Tibial nerve (tissue), 4 donors: ENCODE results near the gene GCN1. TPM values are rescaled to one million over a fixed set of nuclear protein-coding genes. Genes with fewer than 3 reads are reported as not detected.
A peak's percentile ranks its signal among the peaks of the same experiment; 100 is the strongest.

Source experiments
- DNase-seq, 2 donors: peaks; one replicate each; pipeline ENCODE4 v3.0.0-alpha.2; 2019; ENCODE audit warnings: low spot score in 2 of 2
- H3K27ac ChIP-seq, 4 donors: fragments of 200-600 bp; sonication (generic) in 3 of 4; one replicate each; pipeline ENCODE4 v1.5.1; 2017 to 2019; ENCODE audit warnings: mild to moderate bottlenecking in 1 of 4
- H3K27me3 ChIP-seq, 2 donors: fragments of 200-600 bp; sonication (generic) in 1 of 2; one replicate each; pipeline versions ENCODE4 v1.5.1 to v1.6.0; 2017 to 2019
- H3K36me3 ChIP-seq, 3 donors: fragments of 200-600 bp; sonication (generic); one replicate each; pipeline ENCODE4 v1.5.1; 2018 to 2019
- H3K4me1 ChIP-seq, 4 donors: fragments of 200-600 bp; sonication (generic) in 3 of 4; one replicate each; pipeline ENCODE4 v1.5.1; 2017 to 2019
- H3K4me3 ChIP-seq, 4 donors: fragments of 200-600 bp; sonication (generic) in 3 of 4; one replicate each; pipeline ENCODE4 v1.5.1; 2017 to 2019; ENCODE audit warnings: mild to moderate bottlenecking in 1 of 4, moderate library complexity in 1 of 4
- H3K9me3 ChIP-seq, 4 donors: fragments of 200-600 bp; sonication (generic) in 3 of 4; one replicate each; pipeline ENCODE4 v1.5.1; 2017 to 2019
- EP300 ChIP-seq, 2 donors: sonication (generic); formaldehyde crosslinking; IDR thresholded peaks; one replicate each; pipeline ENCODE4 v1.6.1; 2017; ENCODE audit warnings: antibody characterized with exemption in 2 of 2, mild to moderate bottlenecking in 1 of 2
- POLR2A ChIP-seq, 2 donors: fragments of 450-650 bp; IDR thresholded peaks; one replicate each; pipeline ENCODE4 v1.6.1; 2017; ENCODE audit warnings: antibody characterized with exemption in 2 of 2, mild to moderate bottlenecking in 2 of 2, moderate library complexity in 2 of 2
- WGBS, 2 donors: methylation state at CpG; one replicate each; pipeline ENCODE4 v1.1.5; 2018; 5-methylcytosine and 5-hydroxymethylcytosine counted together
- total RNA-seq, 4 donors: library from RNA; depleted of rRNA; stranded (reverse); fragments of >200 nt; gene quantifications; one replicate each; pipeline ENCODE4 v1.1.0, GENCODE V29; 2016
- TF ChIP-seq, protein P1 (sequence below), 5 experiments: fragments of 200-600 bp in 3 of 5; fragments of 450-650 bp in 2 of 5; sonication (generic) in 3 of 5; IDR thresholded peaks; one replicate each; pipeline ENCODE4 v1.5.1; 2016 to 2019; ENCODE audit warnings: antibody characterized with exemption in 5 of 5, mild to moderate bottlenecking in 3 of 5, moderate library complexity in 2 of 5

GCN1 gene
- total RNA-seq, 4 donors from 2014 or later: 44.6 to 138 (median 106) TPM

GRCh38 chr12:120086801-120087621 is 107.5 kb downstream of the GCN1 start:
- TF ChIP-seq POLR2A (IDR thresholded peaks at IDR 0.05) (peak in 1 of 2 donors; percentile 39), EP300 (IDR thresholded peaks at IDR 0.05) (peak; percentile 88 to 98)
- TF ChIP-seq, protein P1, sequence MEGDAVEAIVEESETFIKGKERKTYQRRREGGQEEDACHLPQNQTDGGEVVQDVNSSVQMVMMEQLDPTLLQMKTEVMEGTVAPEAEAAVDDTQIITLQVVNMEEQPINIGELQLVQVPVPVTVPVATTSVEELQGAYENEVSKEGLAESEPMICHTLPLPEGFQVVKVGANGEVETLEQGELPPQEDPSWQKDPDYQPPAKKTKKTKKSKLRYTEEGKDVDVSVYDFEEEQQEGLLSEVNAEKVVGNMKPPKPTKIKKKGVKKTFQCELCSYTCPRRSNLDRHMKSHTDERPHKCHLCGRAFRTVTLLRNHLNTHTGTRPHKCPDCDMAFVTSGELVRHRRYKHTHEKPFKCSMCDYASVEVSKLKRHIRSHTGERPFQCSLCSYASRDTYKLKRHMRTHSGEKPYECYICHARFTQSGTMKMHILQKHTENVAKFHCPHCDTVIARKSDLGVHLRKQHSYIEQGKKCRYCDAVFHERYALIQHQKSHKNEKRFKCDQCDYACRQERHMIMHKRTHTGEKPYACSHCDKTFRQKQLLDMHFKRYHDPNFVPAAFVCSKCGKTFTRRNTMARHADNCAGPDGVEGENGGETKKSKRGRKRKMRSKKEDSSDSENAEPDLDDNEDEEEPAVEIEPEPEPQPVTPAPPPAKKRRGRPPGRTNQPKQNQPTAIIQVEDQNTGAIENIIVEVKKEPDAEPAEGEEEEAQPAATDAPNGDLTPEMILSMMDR (IDR thresholded peaks at IDR 0.05): peak; percentile 97 to 99 (median 99)
- peak overlapping the region; percentile 19 to 50 (median 32) for H3K4me3 ChIP-seq
- peaks cover 0 to under 1% (median 0%) of the 10 kb centered on the region in 3 donors for H3K36me3 ChIP-seq
- WGBS, 2 donors: 0% methylated on average over 13 to 23 of the region's 55 CpGs
- H3K9me3 ChIP-seq: no peaks in the 10 kb centered on the region
- peak overlapping the region in 3 of 4 donors; percentile 31 to 82 (median 56) for H3K27ac ChIP-seq
- DNase-seq: peak; percentile 97 to 98
- no peaks in the 10 kb centered on the region for H3K27me3 ChIP-seq
- peaks cover 0 to 13% (median 2%) of the 10 kb centered on the region in 4 donors for H3K4me1 ChIP-seq

- Histone ChIP-seq H3K27ac (peak overlapping the region in 1 of 4 donors; percentile 82), H3K9me3 (no peaks in the 10 kb centered on the region), H3K36me3 (no peaks in the 10 kb centered on the region), H3K4me1 (peaks cover 0 to 13% (median 2%) of the 10 kb centered on the region in 4 donors), H3K4me3 (peak overlapping the region in 1 of 4 donors; percentile 50), H3K27me3 (no peaks in the 10 kb centered on the region)
- TF ChIP-seq POLR2A (IDR thresholded peaks at IDR 0.05) (no peak), EP300 (IDR thresholded peaks at IDR 0.05) (no peak)
- TF ChIP-seq, protein P1 (IDR thresholded peaks at IDR 0.05): no peak
- 56 to 58% methylated on average over 6 of the region's 6 CpGs for WGBS, 2 donors
- DNase-seq: no peak
These were observed 108.4 kb downstream of the GCN1 start for GRCh38 chr12:120085920-120086645.

GRCh38 chr12:120081641-120082040 is 112.9 kb downstream of the GCN1 start:
- Histone ChIP-seq H3K27ac (no peak overlapping the region), H3K36me3 (no peaks in the 10 kb centered on the region), H3K4me1 (peaks cover 0 to 5% (median 0%) of the 10 kb centered on the region in 4 donors), H3K4me3 (no peak overlapping the region), H3K27me3 (no peaks in the 10 kb centered on the region), H3K9me3 (no peaks in the 10 kb centered on the region)
- DNase-seq: no peak
- WGBS, 2 donors: 96% methylated on average over 2 of the region's 2 CpGs
- TF ChIP-seq POLR2A (IDR thresholded peaks at IDR 0.05): no peak
- TF ChIP-seq EP300 (IDR thresholded peaks at IDR 0.05): no peak
- TF ChIP-seq, protein P1 (IDR thresholded peaks at IDR 0.05): no peak

GRCh38 chr12:120079411-120080400 is 114.8 kb downstream of the GCN1 start:
- DNase-seq: no peak
- no peaks in the 10 kb centered on the region for H3K27me3 ChIP-seq
- H3K4me3 ChIP-seq: no peak overlapping the region
- TF ChIP-seq, protein P1 (IDR thresholded peaks at IDR 0.05): no peak
- TF ChIP-seq POLR2A (IDR thresholded peaks at IDR 0.05): no peak
- no peak for TF ChIP-seq EP300 (IDR thresholded peaks at IDR 0.05)
- H3K4me1 ChIP-seq: no peaks in the 10 kb centered on the region
- no peak overlapping the region for H3K27ac ChIP-seq
- no peaks in the 10 kb centered on the region for H3K36me3 ChIP-seq
- 63 to 67% methylated on average over 9 of the region's 9 CpGs for WGBS, 2 donors
- no peaks in the 10 kb centered on the region for H3K9me3 ChIP-seq
